HepG2 (cell line): ENCODE results near the gene SAP25. TPM values are rescaled to one million over a fixed set of nuclear protein-coding genes. Genes with fewer than 3 reads are reported as not detected.

ENCODE experiments used
- HNF1A ChIP-seq, 2 experiments: sonication (generic) in 1 of 2; formaldehyde crosslinking in 1 of 2; IDR thresholded peaks; 2 replicates each; pipeline versions ENCODE4 v1.4.0 to v1.6.1; 2016 to 2020; ENCODE audit warnings: borderline replicate concordance in 1 of 2, low read depth in 1 of 2, mild to moderate bottlenecking in 1 of 2, missing genetic modification reagents in 1 of 2
- HNF4A ChIP-seq: sonication (generic); formaldehyde crosslinking; IDR thresholded peaks from 2 replicates; pipeline ENCODE4 v1.4.0; 2020; ENCODE audit warnings: missing genetic modification reagents
- HNRNPK ChIP-seq: fragments of 200-400 bp; formaldehyde crosslinking; IDR thresholded peaks from 2 replicates; pipeline ENCODE4 v1.6.1; 2018; ENCODE audit warnings: low read length, low read depth, moderate library complexity, mild to moderate bottlenecking; ENCODE audit not compliant: poor library complexity, severe bottlenecking
- IRX3 ChIP-seq: sonication (generic); formaldehyde crosslinking; IDR thresholded peaks from 2 replicates; pipeline ENCODE4 v1.8.1; 2023; ENCODE audit warnings: mild to moderate bottlenecking, low read depth, missing genetic modification reagents, borderline replicate concordance
- MLLT10 ChIP-seq: sonication (generic); formaldehyde crosslinking; IDR thresholded peaks from 2 replicates; pipeline ENCODE4 v1.4.0; 2020; ENCODE audit warnings: missing genetic modification reagents
- RBAK ChIP-seq: sonication (generic); formaldehyde crosslinking; IDR thresholded peaks from 2 replicates; pipeline ENCODE4 v1.5.1; 2020; ENCODE audit warnings: mild to moderate bottlenecking, missing genetic modification reagents
- SNAPC4 ChIP-seq: sonication (generic); formaldehyde crosslinking; IDR thresholded peaks from 2 replicates; pipeline ENCODE4 v1.4.0; 2020; ENCODE audit warnings: mild to moderate bottlenecking, missing genetic modification reagents
- TBX2 ChIP-seq: sonication (generic); formaldehyde crosslinking; IDR thresholded peaks from 2 replicates; pipeline ENCODE4 v1.5.0; 2020; ENCODE audit warnings: missing genetic modification reagents, mild to moderate bottlenecking, borderline replicate concordance
- TRIM24 ChIP-seq: sonication (generic); formaldehyde crosslinking; IDR thresholded peaks from 2 replicates; pipeline ENCODE4 v1.8.0; 2022; ENCODE audit warnings: mild to moderate bottlenecking, missing genetic modification reagents
- ZBTB8A ChIP-seq: sonication (generic); formaldehyde crosslinking; IDR thresholded peaks from 2 replicates; pipeline ENCODE4 v1.4.0; 2020; ENCODE audit warnings: mild to moderate bottlenecking, low read depth, missing genetic modification reagents, borderline replicate concordance
- ZNF142 ChIP-seq: sonication (generic); formaldehyde crosslinking; IDR thresholded peaks from 2 replicates; pipeline ENCODE4 v1.4.0; 2020; ENCODE audit warnings: missing genetic modification reagents
- ZNF33A ChIP-seq: sonication (generic); formaldehyde crosslinking; IDR thresholded peaks from 2 replicates; pipeline ENCODE4 v1.5.1; 2020; ENCODE audit warnings: missing genetic modification reagents, mild to moderate bottlenecking, moderate library complexity, borderline replicate concordance
- ZNF530 ChIP-seq: sonication (generic); formaldehyde crosslinking; IDR thresholded peaks from 2 replicates; pipeline ENCODE4 v1.5.0; 2020; ENCODE audit warnings: low read depth, mild to moderate bottlenecking, missing genetic modification reagents
- polyA plus RNA-seq, 8 experiments: library from polyadenylated mRNA; depleted of rRNA in 3 of 8; stranded (reverse) in 7 of 8; unstranded in 1 of 8; fragments of >200 nt; fragmentation: Illumina TruSeq in 4 of 8; extraction: Trizol in 4 of 8; gene quantifications; 2 replicates each; pipeline versions ENCODE4 v1.2.1 to v1.2.3, GENCODE V29; 2011 to 2016; ENCODE audit warnings: low read depth in 4 of 8, missing spikeins in 1 of 8, mixed read lengths in 1 of 8; ENCODE audit not compliant: insufficient read depth in 1 of 8
- total RNA-seq, 5 experiments: library from RNA; depleted of rRNA; stranded (reverse); fragments of >200 nt; fragmentation: Illumina TruSeq; extraction: Trizol; gene quantifications; 2 replicates each; pipeline ENCODE4 v1.2.3, GENCODE V29; 2016; ENCODE audit warnings: low read depth in 1 of 5

The SAP25 gene
- total and polyA plus RNA-seq, 2 of the 13 experiments (the other 11 are each of a cell fraction or from before 2014, with no cell fraction given) = 0.15 to 0.20 TPM

- TF ChIP-seq HNF1A (IDR thresholded peaks at IDR 0.05; ENCODE audit: low read depth) (no peak), HNF1A (CRISPR knock-in tag; IDR thresholded peaks at IDR 0.05; ENCODE audit: borderline replicate concordance) (no peak), HNF4A (CRISPR knock-in tag) (no peak), RBAK (CRISPR knock-in tag) (no peak), SNAPC4 (no peak), MLLT10 (CRISPR knock-in tag) (no peak), ZNF530 (CRISPR knock-in tag) (no peak), IRX3 (CRISPR knock-in tag) (no peak), TRIM24 (CRISPR knock-in tag) (no peak), ZBTB8A (CRISPR knock-in tag) (no peak), ZNF33A (CRISPR knock-in tag) (no peak), ZNF142 (CRISPR knock-in tag) (no peak; the same call in 1 of the 2 replicates), HNRNPK (no peak), TBX2 (no peak)
Observed at GRCh38 chr7:100567031-100567730, 6.5 kb downstream of the SAP25 start (continued).
